ENCODE results near the gene NECTIN4. TPM values are rescaled to one million over a fixed set of nuclear protein-coding genes. Genes with fewer than 3 reads are reported as not detected.

NECTIN4 gene
- total and polyA plus RNA-seq, 2 of the 13 experiments (the other 11 are each of a cell fraction or from before 2014, with no cell fraction given), result 5.9 to 12.4 TPM

DNA sequence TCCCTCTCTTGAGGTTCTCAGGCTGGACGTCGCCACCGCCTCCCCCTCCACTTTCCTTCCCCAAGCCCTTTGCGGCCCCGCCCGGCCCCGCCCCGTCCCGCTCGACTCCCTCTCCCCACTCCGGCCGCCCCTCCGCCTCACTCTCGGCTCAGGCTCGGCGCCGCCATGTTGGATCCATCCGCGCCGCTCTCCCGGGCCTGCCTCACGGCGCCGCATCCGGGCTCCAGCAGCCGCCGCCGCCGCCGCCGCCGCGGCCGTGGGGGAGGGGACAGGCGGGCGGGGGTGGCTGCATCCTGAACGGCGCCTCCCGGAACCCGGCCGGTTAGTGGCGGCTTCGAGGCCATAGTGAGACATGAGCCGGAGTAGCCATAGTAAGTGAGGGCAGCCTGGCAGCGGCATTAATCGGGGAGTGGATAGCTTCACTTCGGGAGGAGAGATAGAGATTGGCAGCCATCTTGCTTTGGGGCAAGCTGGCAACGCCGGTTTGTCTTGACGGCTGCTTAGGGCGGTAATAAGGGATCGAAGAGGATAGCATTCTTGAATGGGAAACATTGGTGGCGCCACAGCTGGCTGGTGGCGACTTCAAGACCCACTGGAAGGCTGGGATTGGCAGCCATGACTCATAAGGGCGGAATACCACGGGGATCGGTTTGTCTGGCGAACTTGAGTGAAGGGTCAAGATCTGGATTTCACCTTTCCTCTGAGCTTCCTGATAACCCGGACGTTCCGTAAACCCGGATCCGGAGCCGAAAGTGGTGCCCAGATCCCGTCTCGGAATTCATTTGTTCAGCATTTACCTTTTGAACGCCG is 43.3 kb upstream of the NECTIN4 start, which contains the start of gene DEDD (continued):
- no peak for TF ChIP-seq ZNF282 (IDR thresholded peaks at IDR 0.05; ENCODE audit: partially characterized antibody)
- no peak for TF ChIP-seq ZFP90 (CRISPR knock-in tag; IDR thresholded peaks at IDR 0.05; ENCODE audit: borderline replicate concordance)
- no peak for TF ChIP-seq PPARG (CRISPR knock-in tag; conservative IDR thresholded peaks at IDR 0.05)
- TF ChIP-seq ZNF569 (CRISPR knock-in tag; IDR thresholded peaks at IDR 0.05; ENCODE audit: borderline replicate concordance), result no peak
- TF ChIP-seq, protein P1, sequence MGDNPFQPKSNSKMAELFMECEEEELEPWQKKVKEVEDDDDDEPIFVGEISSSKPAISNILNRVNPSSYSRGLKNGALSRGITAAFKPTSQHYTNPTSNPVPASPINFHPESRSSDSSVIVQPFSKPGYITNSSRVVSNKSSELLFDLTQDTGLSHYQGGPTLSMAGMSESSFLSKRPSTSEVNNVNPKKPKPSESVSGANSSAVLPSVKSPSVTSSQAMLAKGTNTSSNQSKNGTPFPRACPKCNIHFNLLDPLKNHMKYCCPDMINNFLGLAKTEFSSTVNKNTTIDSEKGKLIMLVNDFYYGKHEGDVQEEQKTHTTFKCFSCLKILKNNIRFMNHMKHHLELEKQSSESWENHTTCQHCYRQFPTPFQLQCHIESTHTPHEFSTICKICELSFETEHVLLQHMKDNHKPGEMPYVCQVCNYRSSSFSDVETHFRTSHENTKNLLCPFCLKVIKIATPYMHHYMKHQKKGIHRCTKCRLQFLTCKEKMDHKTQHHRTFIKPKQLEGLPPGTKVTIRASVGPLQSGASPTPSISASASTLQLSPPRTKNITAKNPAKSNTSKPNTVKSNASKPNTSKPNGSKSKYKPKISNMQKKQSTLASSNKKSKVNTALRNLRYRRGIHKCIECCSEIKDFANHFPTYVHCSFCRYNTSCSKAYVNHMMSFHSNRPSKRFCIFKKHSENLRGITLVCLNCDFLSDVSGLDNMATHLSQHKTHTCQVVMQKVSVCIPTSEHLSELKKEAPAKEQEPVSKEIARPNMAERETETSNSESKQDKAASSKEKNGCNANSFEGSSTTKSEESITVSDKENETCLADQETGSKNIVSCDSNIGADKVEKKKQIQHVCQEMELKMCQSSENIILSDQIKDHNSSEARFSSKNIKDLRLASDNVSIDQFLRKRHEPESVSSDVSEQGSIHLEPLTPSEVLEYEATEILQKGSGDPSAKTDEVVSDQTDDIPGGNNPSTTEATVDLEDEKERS (CRISPR knock-in tag; IDR thresholded peaks at IDR 0.05), result no peak
- TF ChIP-seq ZNF264 (CRISPR knock-in tag; IDR thresholded peaks at IDR 0.05), result 0 out of 2 replicates have a peak, but pooled peaks have one; percentile 52
- TF ChIP-seq ZNF891 (CRISPR knock-in tag; IDR thresholded peaks at IDR 0.05), result no peak
- TF ChIP-seq, protein P2, sequence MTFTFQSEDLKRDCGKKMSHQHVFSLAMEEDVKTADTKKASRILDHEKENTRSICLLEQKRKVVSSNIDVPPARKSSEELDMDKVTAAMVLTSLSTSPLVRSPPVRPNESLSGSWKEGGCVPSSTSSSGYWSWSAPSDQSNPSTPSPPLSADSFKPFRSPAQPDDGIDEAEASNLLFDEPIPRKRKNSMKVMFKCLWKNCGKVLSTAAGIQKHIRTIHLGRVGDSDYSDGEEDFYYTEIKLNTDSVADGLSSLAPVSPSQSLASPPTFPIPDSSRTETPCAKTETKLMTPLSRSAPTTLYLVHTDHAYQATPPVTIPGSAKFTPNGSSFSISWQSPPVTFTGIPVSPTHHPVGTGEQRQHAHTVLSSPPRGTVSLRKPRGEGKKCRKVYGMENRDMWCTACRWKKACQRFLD (CRISPR knock-in tag; IDR thresholded peaks at IDR 0.05; ENCODE audit: borderline replicate concordance), result no peak
- TF ChIP-seq ZNF34 (CRISPR knock-in tag; IDR thresholded peaks at IDR 0.05; ENCODE audit: borderline replicate concordance), result no peak
- no peak for TF ChIP-seq ATM (IDR thresholded peaks at IDR 0.05; ENCODE audit: borderline replicate concordance)
- 0 out of 2 replicates have a peak, but pooled peaks have one; percentile 19 for TF ChIP-seq ZNF350 (CRISPR knock-in tag; IDR thresholded peaks at IDR 0.05; ENCODE audit: borderline replicate concordance, low read depth)
- TF ChIP-seq GABPA (IDR thresholded peaks at IDR 0.05; ENCODE audit: low read depth, low read length), result peak; percentile 63
- peak; percentile 85 for TF ChIP-seq GABPA (CRISPR knock-in tag; IDR thresholded peaks at IDR 0.05; ENCODE audit: low read depth)
- no peak for TF ChIP-seq TGIF2 (CRISPR knock-in tag; IDR thresholded peaks at IDR 0.05)
- no peak for TF ChIP-seq TCF7 (IDR thresholded peaks at IDR 0.05; ENCODE audit: low read depth)
- no peak for TF ChIP-seq KLF15 (CRISPR knock-in tag; IDR thresholded peaks at IDR 0.05; ENCODE audit: borderline replicate concordance)
- peak; percentile 96 for TF ChIP-seq NR2C2 (CRISPR knock-in tag; IDR thresholded peaks at IDR 0.05; ENCODE audit: borderline replicate concordance)
- TF ChIP-seq ZEB1 (IDR thresholded peaks at IDR 0.05; ENCODE audit: insufficient replicate concordance, low read depth), result no peak
- peak; percentile 74 for TF ChIP-seq ZSCAN31 (CRISPR knock-in tag; IDR thresholded peaks at IDR 0.05; ENCODE audit: low read depth)
- 0 out of 2 replicates have a peak, but pooled peaks have one; percentile 53 for TF ChIP-seq ATF1 (CRISPR knock-in tag; IDR thresholded peaks at IDR 0.05)
- TF ChIP-seq ZSCAN12 (CRISPR knock-in tag; IDR thresholded peaks at IDR 0.05), result no peak
- TF ChIP-seq, protein P3, sequence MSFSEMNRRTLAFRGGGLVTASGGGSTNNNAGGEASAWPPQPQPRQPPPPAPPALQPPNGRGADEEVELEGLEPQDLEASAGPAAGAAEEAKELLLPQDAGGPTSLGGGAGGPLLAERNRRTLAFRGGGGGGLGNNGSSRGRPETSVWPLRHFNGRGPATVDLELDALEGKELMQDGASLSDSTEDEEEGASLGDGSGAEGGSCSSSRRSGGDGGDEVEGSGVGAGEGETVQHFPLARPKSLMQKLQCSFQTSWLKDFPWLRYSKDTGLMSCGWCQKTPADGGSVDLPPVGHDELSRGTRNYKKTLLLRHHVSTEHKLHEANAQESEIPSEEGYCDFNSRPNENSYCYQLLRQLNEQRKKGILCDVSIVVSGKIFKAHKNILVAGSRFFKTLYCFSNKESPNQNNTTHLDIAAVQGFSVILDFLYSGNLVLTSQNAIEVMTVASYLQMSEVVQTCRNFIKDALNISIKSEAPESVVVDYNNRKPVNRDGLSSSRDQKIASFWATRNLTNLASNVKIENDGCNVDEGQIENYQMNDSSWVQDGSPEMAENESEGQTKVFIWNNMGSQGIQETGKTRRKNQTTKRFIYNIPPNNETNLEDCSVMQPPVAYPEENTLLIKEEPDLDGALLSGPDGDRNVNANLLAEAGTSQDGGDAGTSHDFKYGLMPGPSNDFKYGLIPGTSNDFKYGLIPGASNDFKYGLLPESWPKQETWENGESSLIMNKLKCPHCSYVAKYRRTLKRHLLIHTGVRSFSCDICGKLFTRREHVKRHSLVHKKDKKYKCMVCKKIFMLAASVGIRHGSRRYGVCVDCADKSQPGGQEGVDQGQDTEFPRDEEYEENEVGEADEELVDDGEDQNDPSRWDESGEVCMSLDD (CRISPR knock-in tag; IDR thresholded peaks at IDR 0.05; ENCODE audit: borderline replicate concordance), result no peak

Data from HepG2 (cell line).